SU-DHL-6 (cell line): ENCODE results near the gene DNAJC10.

ENCODE experiments used
- H2AFZ ChIP-seq: fragments of 200-600 bp; sonication (generic); 2 replicates; pipeline ENCODE4 v1.6.1; 2014; ENCODE audit warnings: low read depth, mild to moderate bottlenecking, moderate library complexity, mixed read lengths, antibody characterized with exemption, low read length; ENCODE audit not compliant: severe bottlenecking
- H3F3A ChIP-seq: fragments of 200-600 bp; shearing (Covaris generic); 2 replicates; pipeline ENCODE4 v1.6.0; 2016; ENCODE audit warnings: antibody characterized with exemption, mild to moderate bottlenecking; ENCODE audit not compliant: insufficient read depth
- H3K27ac ChIP-seq: fragments of 200-600 bp; sonication (generic); 2 replicates; pipeline ENCODE4 v1.5.1; 2016; ENCODE audit warnings: low read depth, mild to moderate bottlenecking, low read length, moderate library complexity, mixed read lengths
- H3K27me3 ChIP-seq: fragments of 200-600 bp; sonication (generic), shearing (Covaris generic); 2 replicates; pipeline ENCODE4 v1.6.0; 2014; ENCODE audit warnings: mild to moderate bottlenecking, low read length
- H3K36me3 ChIP-seq: fragments of 200-600 bp; sonication (generic); 2 replicates; pipeline ENCODE4 v1.6.1; 2014; ENCODE audit warnings: mild to moderate bottlenecking, low read length, mixed read lengths
- H3K4me2 ChIP-seq: fragments of 300-600, 200-600 bp; shearing (Covaris generic), sonication (generic); 2 replicates; pipeline ENCODE4 v1.6.0; 2014; ENCODE audit warnings: low read length, low read depth, mild to moderate bottlenecking; ENCODE audit not compliant: poor library complexity, severe bottlenecking
- H3K4me3 ChIP-seq: fragments of 200-600 bp; sonication (generic); 2 replicates; pipeline ENCODE4 v1.5.1; 2014; ENCODE audit warnings: antibody characterized with exemption, low read length, mild to moderate bottlenecking, mixed read lengths; ENCODE audit not compliant: insufficient read depth, poor library complexity, severe bottlenecking
- H3K79me2 ChIP-seq: fragments of 200-600 bp; sonication (generic); 2 replicates; pipeline ENCODE4 v1.6.1; 2014; ENCODE audit warnings: mild to moderate bottlenecking, low read length, moderate library complexity; ENCODE audit not compliant: insufficient read depth
- H3K9ac ChIP-seq: fragments of 200-600 bp; sonication (generic); 2 replicates; pipeline ENCODE4 v1.7.0; 2014; ENCODE audit warnings: mild to moderate bottlenecking, low read length
- H3K9me2 ChIP-seq: fragments of 200-600 bp; sonication (generic); replicated peaks from 2 replicates; pipeline ENCODE4 v1.6.1; 2014; ENCODE audit warnings: low read length; ENCODE audit not compliant: insufficient read depth
- H3K9me3 ChIP-seq: fragments of 200-600 bp; sonication (generic); 2 replicates; pipeline ENCODE4 v1.6.1; 2014; ENCODE audit warnings: low read length, mixed read lengths; ENCODE audit not compliant: insufficient read depth
- H4K20me1 ChIP-seq: fragments of 200-600 bp; sonication (generic); 2 replicates; pipeline ENCODE4 v1.6.1; 2014; ENCODE audit warnings: low read depth, mild to moderate bottlenecking, antibody characterized with exemption, low read length, moderate library complexity, mixed read lengths
- EZH2phosphoT487 ChIP-seq: fragments of 200-600 bp; sonication (generic), shearing (Covaris generic); conservative IDR thresholded peaks from 2 replicates; pipeline ENCODE4 v1.6.1; 2018; ENCODE audit warnings: mild to moderate bottlenecking, antibody characterized with exemption, low read length, moderate library complexity, mixed read lengths
- TF ChIP-seq, protein P1 (sequence below): fragments of 200-600 bp; sonication (generic); IDR thresholded peaks from one replicate; pipeline ENCODE4 v1.5.1; 2017; ENCODE audit warnings: antibody characterized with exemption, mild to moderate bottlenecking, low read length, moderate library complexity; ENCODE audit not compliant: insufficient read depth, poor library complexity, severe bottlenecking

The DNAJC10 gene, protein sequence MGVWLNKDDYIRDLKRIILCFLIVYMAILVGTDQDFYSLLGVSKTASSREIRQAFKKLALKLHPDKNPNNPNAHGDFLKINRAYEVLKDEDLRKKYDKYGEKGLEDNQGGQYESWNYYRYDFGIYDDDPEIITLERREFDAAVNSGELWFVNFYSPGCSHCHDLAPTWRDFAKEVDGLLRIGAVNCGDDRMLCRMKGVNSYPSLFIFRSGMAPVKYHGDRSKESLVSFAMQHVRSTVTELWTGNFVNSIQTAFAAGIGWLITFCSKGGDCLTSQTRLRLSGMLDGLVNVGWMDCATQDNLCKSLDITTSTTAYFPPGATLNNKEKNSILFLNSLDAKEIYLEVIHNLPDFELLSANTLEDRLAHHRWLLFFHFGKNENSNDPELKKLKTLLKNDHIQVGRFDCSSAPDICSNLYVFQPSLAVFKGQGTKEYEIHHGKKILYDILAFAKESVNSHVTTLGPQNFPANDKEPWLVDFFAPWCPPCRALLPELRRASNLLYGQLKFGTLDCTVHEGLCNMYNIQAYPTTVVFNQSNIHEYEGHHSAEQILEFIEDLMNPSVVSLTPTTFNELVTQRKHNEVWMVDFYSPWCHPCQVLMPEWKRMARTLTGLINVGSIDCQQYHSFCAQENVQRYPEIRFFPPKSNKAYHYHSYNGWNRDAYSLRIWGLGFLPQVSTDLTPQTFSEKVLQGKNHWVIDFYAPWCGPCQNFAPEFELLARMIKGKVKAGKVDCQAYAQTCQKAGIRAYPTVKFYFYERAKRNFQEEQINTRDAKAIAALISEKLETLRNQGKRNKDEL

DNA sequence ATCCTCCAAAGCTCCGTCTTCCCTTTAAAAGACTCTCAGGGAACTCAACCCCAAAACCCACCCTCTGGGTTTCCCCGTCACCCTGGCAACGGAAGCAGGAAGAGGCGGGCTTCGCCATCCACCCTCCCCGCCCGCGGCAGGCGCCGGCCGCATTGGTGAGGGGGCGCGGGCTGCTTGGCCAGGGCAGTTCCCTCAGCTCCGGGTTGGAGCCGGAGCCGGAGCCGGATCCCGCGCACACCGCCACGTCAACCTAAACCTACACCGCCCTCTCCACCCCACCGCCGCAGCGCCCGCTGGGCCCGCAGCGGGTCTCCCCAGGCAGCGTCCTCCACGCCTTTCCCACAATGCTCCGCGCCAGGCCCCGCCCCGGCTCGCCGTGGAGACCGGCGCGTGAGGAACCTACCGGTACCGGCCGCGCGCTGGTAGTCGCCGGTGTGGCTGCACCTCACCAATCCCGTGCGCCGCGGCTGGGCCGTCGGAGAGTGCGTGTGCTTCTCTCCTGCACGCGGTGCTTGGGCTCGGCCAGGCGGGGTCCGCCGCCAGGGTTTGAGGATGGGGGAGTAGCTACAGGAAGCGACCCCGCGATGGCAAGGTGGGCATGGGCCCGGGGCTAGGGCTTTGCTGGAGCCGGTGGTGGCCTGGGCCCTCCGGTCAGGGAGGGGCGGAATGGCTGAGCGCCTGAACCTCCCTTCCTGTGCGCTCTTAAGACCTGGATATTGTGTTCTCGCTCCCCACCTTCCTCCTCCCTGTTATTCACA is at the start of gene DNAJC10:
Gene DNAJC10 (plus strand): TSS at position 366 of the 758 bp plus-strand sequence. CDS start 1,830 bp downstream, outside the sequence.
- peak within 1 kb of the TSS; percentile 83 for H2AFZ ChIP-seq
- no peaks in the 10 kb centered on the region for H3K9me3 ChIP-seq
- peak within 1 kb of the TSS; percentile 78 for H3K4me3 ChIP-seq
- H3K36me3 ChIP-seq: peaks cover 20% of the 10 kb centered on the region
- H3K27me3 ChIP-seq: no peaks in the 10 kb centered on the region
- TF ChIP-seq, protein P1, sequence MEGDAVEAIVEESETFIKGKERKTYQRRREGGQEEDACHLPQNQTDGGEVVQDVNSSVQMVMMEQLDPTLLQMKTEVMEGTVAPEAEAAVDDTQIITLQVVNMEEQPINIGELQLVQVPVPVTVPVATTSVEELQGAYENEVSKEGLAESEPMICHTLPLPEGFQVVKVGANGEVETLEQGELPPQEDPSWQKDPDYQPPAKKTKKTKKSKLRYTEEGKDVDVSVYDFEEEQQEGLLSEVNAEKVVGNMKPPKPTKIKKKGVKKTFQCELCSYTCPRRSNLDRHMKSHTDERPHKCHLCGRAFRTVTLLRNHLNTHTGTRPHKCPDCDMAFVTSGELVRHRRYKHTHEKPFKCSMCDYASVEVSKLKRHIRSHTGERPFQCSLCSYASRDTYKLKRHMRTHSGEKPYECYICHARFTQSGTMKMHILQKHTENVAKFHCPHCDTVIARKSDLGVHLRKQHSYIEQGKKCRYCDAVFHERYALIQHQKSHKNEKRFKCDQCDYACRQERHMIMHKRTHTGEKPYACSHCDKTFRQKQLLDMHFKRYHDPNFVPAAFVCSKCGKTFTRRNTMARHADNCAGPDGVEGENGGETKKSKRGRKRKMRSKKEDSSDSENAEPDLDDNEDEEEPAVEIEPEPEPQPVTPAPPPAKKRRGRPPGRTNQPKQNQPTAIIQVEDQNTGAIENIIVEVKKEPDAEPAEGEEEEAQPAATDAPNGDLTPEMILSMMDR: no peak
- H3K9me2 ChIP-seq: no peaks in the 10 kb centered on the region
- H3K4me2 ChIP-seq: peak within 1 kb of the TSS; percentile 98
- H3K9ac ChIP-seq: peak within 1 kb of the TSS; percentile 83
- peak within 1 kb of the TSS; percentile 98 for H3K27ac ChIP-seq
- peaks cover 36% of the 10 kb centered on the region for H3F3A ChIP-seq
- H3K79me2 ChIP-seq: peaks cover 37% of the 10 kb centered on the region
- no peaks in the 10 kb centered on the region for H4K20me1 ChIP-seq

DNA sequence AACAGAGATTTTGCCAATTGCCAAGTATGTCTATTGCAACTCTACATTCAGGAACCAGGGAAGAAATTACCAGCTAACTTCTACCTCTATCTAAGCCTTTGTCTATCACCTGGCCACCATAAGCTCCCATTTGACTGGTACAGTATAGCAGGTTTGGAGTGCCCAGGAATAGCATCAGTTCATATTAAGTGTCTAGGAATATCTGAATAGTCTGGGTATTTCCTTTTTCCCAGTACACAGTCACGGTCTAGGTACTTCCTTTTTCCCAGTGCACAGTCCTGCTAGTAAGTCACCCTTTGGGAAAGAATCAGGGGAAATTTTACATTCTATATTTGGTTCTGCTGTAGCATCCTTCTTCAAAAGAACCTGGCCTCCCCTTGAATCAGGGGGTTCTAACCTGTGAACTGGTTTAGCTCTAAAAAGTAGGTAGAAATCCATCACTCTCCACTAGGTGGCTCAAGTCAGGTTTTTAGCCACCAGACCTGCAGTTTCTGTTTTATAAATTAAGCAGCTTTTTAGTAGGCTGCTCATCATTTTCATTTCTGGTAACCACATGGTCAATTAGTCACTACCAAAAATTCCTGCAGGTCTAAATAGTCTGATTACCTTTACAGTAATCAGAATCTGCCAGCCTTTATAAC is 49.3 kb upstream of the DNAJC10 start:
- Histone ChIP-seq H3K9ac (no peak overlapping the region), H3K79me2 (no peaks in the 10 kb centered on the region), H3K27ac (no peak overlapping the region), H3K4me3 (no peak overlapping the region), H3K9me3 (no peaks in the 10 kb centered on the region), H3F3A (no peaks in the 10 kb centered on the region), H3K36me3 (no peaks in the 10 kb centered on the region), H2AFZ (no peak overlapping the region), H3K27me3 (no peaks in the 10 kb centered on the region), H4K20me1 (no peaks in the 10 kb centered on the region), H3K9me2 (no peaks in the 10 kb centered on the region), H3K4me2 (no peak overlapping the region)
- TF ChIP-seq EZH2phosphoT487: no peak
- TF ChIP-seq, protein P1: peak; percentile 73

DNA sequence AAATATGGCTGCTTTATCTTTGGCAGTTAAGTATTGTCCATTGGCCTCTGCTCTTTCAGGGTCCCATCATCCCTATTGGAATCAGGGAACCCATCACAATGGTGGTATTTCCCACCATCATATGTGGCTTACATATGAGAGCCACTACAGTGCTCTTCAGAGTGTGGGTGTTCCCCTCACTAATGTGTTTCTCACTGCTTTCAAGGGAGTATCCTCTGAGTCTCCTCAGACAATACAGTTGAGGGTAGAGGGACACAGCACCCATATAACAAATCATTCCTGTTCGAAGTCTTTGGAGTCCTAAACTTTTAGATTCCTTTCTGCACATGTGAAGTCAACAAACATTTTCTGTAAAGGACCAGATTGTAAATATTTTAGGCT is 48.8 kb upstream of the DNAJC10 start:
- no peak for TF ChIP-seq EZH2phosphoT487
- TF ChIP-seq, protein P1: no peak
- Histone ChIP-seq H3K9ac (no peak overlapping the region), H4K20me1 (no peaks in the 10 kb centered on the region), H3K79me2 (no peaks in the 10 kb centered on the region), H3K4me3 (no peak overlapping the region), H3K9me2 (no peaks in the 10 kb centered on the region), H3F3A (no peaks in the 10 kb centered on the region), H2AFZ (no peak overlapping the region), H3K27me3 (no peaks in the 10 kb centered on the region), H3K36me3 (no peaks in the 10 kb centered on the region), H3K9me3 (no peaks in the 10 kb centered on the region), H3K4me2 (no peak overlapping the region), H3K27ac (no peak overlapping the region)
